HEK293T (cell line): ENCODE measurements around the gene KCNIP1.

Experiments used
- CTCF ChIA-PET: fragments of 350-600 bp; formaldehyde crosslinking; extraction: SDS; loops from one replicate; lab custom pipeline; 2021; ENCODE audit warnings: antibody characterized with exemption, inconsistent platforms; lab: Yijun Ruan, JAX
- POLR2A ChIA-PET: fragments of 350-600 bp; formaldehyde crosslinking; extraction: SDS; loops from one replicate; lab custom pipeline; 2020; ENCODE audit warnings: antibody characterized with exemption, inconsistent platforms; lab: Yijun Ruan, JAX
- DNase-seq: peaks from one replicate; pipeline ENCODE4 v3.0.0; 2012; ENCODE audit warnings: mixed read lengths; ENCODE audit errors: extremely low spot score
- ARNT ChIP-seq: fragments of 450-650 bp; IDR thresholded peaks from 2 replicates; pipeline ENCODE4 v1.6.1; 2017; ENCODE audit warnings: mild to moderate bottlenecking
- BHLHE40 ChIP-seq: fragments of 450-650 bp; IDR thresholded peaks from 2 replicates; pipeline ENCODE4 v1.6.1; 2016; ENCODE audit warnings: mild to moderate bottlenecking, moderate library complexity, borderline replicate concordance
- CTBP1 ChIP-seq: fragments of 450-650 bp; IDR thresholded peaks from 2 replicates; pipeline ENCODE4 v1.6.1; 2016; ENCODE audit warnings: borderline replicate concordance
- ELF4 ChIP-seq: fragments of 450-650 bp; IDR thresholded peaks from 2 replicates; pipeline ENCODE4 v1.6.1; 2017; ENCODE audit warnings: antibody characterized with exemption
- FOXA1 ChIP-seq: fragments of 450-650 bp; IDR thresholded peaks from 2 replicates; pipeline ENCODE4 v1.6.1; 2016; ENCODE audit warnings: mild to moderate bottlenecking
- FOXK2 ChIP-seq: fragments of 450-650 bp; IDR thresholded peaks from 2 replicates; pipeline ENCODE4 v1.6.1; 2016; ENCODE audit warnings: mild to moderate bottlenecking
- FOXM1 ChIP-seq: fragments of 450-650 bp; IDR thresholded peaks from 2 replicates; pipeline ENCODE4 v1.6.1; 2017; ENCODE audit warnings: mild to moderate bottlenecking, borderline replicate concordance
- HDGF ChIP-seq: fragments of 450-650 bp; IDR thresholded peaks from 2 replicates; pipeline ENCODE4 v1.6.1; 2017; ENCODE audit warnings: antibody characterized with exemption, borderline replicate concordance
- L3MBTL2 ChIP-seq: fragments of 450-650 bp; conservative IDR thresholded peaks from 2 replicates; pipeline ENCODE4 v1.6.1; 2016; ENCODE audit warnings: mild to moderate bottlenecking
- LEF1 ChIP-seq: fragments of 450-650 bp; IDR thresholded peaks from 2 replicates; pipeline ENCODE4 v1.6.1; 2017; ENCODE audit warnings: mild to moderate bottlenecking, borderline replicate concordance
- NFRKB ChIP-seq: fragments of 450-650 bp; IDR thresholded peaks from 2 replicates; pipeline ENCODE4 v1.6.1; 2016; ENCODE audit warnings: mild to moderate bottlenecking, moderate library complexity
- PKNOX1 ChIP-seq: fragments of 450-650 bp; IDR thresholded peaks from 2 replicates; pipeline ENCODE4 v1.6.1; 2016
- SP1 ChIP-seq: fragments of 450-650 bp; IDR thresholded peaks from 2 replicates; pipeline ENCODE4 v1.6.1; 2017
- SUZ12 ChIP-seq: fragments of 450-650 bp; IDR thresholded peaks from 2 replicates; pipeline ENCODE4 v1.6.1; 2016; ENCODE audit warnings: mild to moderate bottlenecking
- TARDBP ChIP-seq: fragments of 450-650 bp; IDR thresholded peaks from 2 replicates; pipeline ENCODE4 v1.6.1; 2016
- ZNF384 ChIP-seq: fragments of 450-650 bp; IDR thresholded peaks from 2 replicates; pipeline ENCODE4 v1.6.1; 2016

Gene KCNIP1

DNA sequence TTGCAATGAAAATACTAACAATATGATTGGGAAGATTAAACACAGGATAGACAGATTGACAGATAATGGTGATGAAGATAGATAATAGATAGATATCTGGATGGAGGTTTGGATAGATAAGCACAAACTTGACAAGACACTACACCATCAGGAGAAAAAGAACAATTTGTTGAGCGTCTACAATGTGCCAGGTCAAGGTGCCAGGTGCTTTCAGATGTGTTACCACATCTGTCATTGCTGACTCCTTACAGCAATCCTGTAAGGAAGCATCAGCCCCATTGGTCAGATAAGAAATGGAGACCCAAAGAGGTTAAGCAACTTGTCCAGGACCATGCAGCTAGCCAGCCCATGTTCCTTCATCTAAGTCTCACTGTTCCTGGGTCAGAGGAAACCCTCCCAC lies 278.1 kb downstream of the KCNIP1 start:
- ChIA-PET CTCF (interaction anchor here (1.4 kb wide), 1 partner anchor 9 kb away, joined by 6 read pairs; no protein-coding TSS in a partner anchor), POLR2A (no interaction called here)
- TF ChIP-seq BHLHE40 (no peak), NFRKB (no peak), L3MBTL2 (no peak), FOXA1 (no peak), TARDBP (no peak), ZNF384 (no peak), SP1 (no peak), PKNOX1 (no peak), HDGF (no peak), ELF4 (no peak)
- DNase-seq = no peak

DNA sequence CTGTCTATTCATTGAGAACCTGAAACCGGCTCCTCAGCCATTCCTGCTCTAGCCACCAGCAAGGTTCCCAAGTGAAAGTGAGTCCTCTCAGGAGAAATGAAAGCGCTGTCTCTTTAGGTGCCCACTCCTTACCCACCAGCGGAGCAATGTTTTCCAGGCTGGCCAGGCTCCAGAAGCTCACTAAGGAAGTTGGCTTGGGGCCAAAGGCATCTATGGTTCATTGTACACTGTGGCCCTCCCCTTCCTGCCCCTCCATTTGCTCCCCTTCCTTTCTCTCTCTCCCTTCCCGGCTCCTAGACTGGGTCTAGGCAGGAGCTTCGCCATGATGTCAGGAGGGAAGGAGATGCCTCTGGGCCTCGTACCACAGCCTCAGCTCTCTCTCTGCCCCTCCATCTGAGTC lies 278.6 kb downstream of the KCNIP1 start:
- TF ChIP-seq ARNT (no peak), ZNF384 (no peak), TARDBP (no peak), LEF1 (no peak), PKNOX1 (no peak), HDGF (no peak), FOXM1 (no peak), NFRKB (no peak), L3MBTL2 (no peak), SUZ12 (no peak), FOXA1 (no peak), BHLHE40 (no peak), ELF4 (no peak), FOXK2 (no peak), SP1 (no peak), CTBP1 (no peak)
- no peak for DNase-seq
- CTCF ChIA-PET = interaction anchor here (1.4 to 1.6 kb wide), 2 partner anchors 9 to 38 kb away, joined by 5 to 6 read pairs; no protein-coding TSS in a partner anchor
- POLR2A ChIA-PET = no interaction called here

DNA sequence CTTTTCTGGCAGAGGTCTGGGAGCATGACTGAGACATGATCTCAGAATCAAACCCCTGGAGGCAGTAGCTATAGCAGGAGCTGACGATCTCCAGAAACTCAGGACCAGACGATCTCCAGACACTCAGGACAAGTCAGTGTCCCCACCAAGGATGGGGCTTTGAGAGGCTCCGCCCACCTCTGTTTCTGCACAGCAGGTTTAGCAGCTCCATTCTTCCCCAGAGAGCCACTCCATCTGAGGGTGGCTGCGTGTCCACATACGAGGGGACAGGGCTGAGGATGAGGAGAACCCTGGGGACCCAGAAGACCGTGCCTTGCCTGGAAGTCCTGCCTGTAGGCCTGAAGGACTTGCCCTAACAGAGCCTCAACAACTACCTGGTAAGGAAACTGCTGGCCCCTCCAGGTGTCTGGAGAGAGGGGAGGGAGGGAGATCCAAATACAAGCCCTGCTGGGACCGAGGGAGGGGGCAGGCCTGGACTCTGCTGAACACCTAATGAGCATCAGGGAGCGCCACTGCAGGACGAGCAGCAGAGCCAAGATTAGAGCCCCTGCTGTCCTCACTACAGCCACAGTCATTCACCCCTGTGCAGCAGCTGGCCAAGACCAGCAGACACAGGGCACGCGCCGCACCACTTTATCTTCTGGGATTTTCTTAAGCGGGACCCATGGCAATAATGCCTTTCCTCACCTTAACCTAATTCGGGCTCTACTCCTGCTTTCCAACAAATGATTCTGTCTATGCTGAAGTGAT lies 279.9 kb downstream of the KCNIP1 start, which contains the start of gene GABRP:
TSS of gene GABRP (plus strand) at position 228 of the 750 bp plus-strand sequence. CDS start 4,891 bp downstream, outside the sequence.
- no peak for DNase-seq
- no peak for TF ChIP-seq SUZ12
- no peak for TF ChIP-seq PKNOX1
- TF ChIP-seq SP1 = no peak
- POLR2A ChIA-PET = no interaction called here
- CTCF ChIA-PET = interaction anchor here (1.6 kb wide), 1 partner anchor 39 kb away, joined by 5 read pairs; no protein-coding TSS in a partner anchor

GRCh38 chr5:170785416-170785815 lies 281.6 kb downstream of the KCNIP1 start:
- ChIA-PET CTCF (no interaction called here), POLR2A (no interaction called here)
- TF ChIP-seq FOXM1 (no peak), ZNF384 (no peak), HDGF (no peak), ARNT (no peak), FOXA1 (no peak), LEF1 (no peak), BHLHE40 (no peak), NFRKB (no peak), TARDBP (no peak), PKNOX1 (no peak), SP1 (no peak), ELF4 (no peak), CTBP1 (no peak), SUZ12 (no peak), L3MBTL2 (no peak), FOXK2 (no peak)
- DNase-seq = no peak
